Measurements from ENCODE around the gene TMEM158.

Gene TMEM158

DNA sequence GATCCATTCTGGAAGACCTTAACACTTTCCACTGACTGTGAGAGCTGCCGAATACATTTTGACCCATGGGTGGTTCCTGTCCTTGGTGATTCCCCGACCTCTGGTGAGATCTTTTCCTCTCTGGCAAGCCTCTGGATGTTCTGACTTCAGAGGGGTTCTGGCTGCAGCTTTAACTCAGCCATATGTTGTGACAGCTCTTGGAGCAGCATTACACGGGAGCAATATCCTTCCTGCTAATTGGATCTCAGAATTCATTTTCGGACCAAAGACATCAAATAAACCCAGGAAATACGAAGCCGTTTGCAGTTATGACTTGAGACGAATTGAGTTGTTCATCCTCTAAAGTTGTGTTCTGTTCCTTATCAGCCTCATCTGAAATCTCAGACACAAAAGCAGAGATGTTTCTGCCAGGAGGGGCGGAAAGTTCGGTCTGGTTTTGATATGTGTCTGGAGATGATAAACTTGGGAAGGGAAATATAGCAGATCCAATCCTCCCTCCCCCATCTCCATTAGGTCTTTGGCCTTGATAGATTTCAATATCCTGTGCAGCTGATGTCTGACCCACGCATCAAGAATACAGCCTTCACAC, 10.0 kb downstream of the TMEM158 start:
- DNase-seq (ENCODE audit: extremely low spot score) = no peak
- POLR2A ChIA-PET = no interaction called here
- TF ChIP-seq, protein P1, sequence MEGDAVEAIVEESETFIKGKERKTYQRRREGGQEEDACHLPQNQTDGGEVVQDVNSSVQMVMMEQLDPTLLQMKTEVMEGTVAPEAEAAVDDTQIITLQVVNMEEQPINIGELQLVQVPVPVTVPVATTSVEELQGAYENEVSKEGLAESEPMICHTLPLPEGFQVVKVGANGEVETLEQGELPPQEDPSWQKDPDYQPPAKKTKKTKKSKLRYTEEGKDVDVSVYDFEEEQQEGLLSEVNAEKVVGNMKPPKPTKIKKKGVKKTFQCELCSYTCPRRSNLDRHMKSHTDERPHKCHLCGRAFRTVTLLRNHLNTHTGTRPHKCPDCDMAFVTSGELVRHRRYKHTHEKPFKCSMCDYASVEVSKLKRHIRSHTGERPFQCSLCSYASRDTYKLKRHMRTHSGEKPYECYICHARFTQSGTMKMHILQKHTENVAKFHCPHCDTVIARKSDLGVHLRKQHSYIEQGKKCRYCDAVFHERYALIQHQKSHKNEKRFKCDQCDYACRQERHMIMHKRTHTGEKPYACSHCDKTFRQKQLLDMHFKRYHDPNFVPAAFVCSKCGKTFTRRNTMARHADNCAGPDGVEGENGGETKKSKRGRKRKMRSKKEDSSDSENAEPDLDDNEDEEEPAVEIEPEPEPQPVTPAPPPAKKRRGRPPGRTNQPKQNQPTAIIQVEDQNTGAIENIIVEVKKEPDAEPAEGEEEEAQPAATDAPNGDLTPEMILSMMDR (IDR thresholded peaks at IDR 0.05; ENCODE audit: control extremely low read depth, extremely low read depth, low read depth, missing control alignments) = no peak
- CTCF ChIA-PET = interaction anchor here (0.9 to 1.6 kb wide), 2 partner anchors 11 to 175 kb away, joined by 3 to 6 read pairs; no protein-coding TSS in a partner anchor

DNA sequence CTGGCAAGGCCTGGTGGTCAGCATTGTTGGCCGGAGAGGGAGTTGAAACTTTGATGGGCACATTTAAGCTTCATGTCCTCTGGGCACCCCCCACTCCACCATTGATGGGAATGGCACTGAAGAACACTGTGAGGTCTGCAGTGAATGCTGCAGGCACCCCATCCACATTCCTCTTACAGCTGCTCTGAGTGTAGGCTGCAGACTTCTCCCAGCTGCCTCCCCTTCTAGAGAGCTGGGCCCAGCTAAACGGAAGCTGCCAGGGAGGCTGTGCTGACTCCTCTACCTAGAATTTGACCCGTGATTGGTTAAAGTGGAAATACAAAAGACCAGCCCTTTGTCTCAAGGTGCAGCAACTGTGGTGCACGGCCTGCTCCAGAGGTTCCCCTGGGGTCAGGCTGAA, 10.6 kb downstream of the TMEM158 start:
- CTCF ChIA-PET = interaction anchor here (0.9 to 1.6 kb wide), 2 partner anchors 10 to 175 kb away, joined by 3 to 6 read pairs; no protein-coding TSS in a partner anchor

DNA sequence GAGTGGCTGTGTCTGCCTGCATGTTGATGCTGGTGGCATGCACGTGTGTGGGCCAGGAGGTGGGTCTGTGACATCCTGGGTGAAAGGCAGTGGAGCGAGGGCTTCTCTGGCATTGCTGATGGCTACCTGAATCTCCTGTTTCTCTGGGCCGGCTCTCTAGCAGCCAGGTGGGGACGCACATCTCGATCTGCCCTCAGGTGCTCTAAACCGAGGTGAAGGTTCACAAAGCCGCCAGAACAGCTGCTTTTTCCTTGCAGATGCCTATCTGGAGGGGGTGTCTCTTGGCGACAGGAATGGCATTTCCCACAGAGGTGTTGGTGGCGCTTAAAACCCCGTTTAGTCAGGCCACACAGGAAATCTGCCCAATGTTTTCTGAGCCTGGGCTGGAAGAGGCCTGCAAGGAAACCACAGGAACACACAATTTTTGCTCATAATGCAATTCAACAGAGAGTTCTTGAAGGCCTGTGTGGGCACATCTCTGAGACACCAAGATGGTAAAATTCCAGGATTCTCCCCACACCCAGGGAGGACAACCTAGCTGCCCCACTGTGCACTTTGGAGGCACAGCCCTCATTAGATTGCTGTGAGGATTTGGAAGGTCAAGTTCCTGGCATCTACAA, 11.9 kb downstream of the TMEM158 start:
- ChIA-PET POLR2A (no interaction called here), CTCF (interaction anchor here (1.1 kb wide), 1 partner anchor 172 kb away, joined by 3 read pairs; no protein-coding TSS in a partner anchor)
- no peak for DNase-seq (ENCODE audit: extremely low spot score)
- TF ChIP-seq, protein P1 (IDR thresholded peaks at IDR 0.05; ENCODE audit: control extremely low read depth, extremely low read depth, low read depth, missing control alignments) = no peak

More for the DNA sequence above, 10.6 kb downstream of the TMEM158 start:
- POLR2A ChIA-PET = no interaction called here
- TF ChIP-seq, protein P1 (IDR thresholded peaks at IDR 0.05; ENCODE audit: control extremely low read depth, extremely low read depth, low read depth, missing control alignments) = no peak
- DNase-seq (ENCODE audit: extremely low spot score) = no peak

DNA sequence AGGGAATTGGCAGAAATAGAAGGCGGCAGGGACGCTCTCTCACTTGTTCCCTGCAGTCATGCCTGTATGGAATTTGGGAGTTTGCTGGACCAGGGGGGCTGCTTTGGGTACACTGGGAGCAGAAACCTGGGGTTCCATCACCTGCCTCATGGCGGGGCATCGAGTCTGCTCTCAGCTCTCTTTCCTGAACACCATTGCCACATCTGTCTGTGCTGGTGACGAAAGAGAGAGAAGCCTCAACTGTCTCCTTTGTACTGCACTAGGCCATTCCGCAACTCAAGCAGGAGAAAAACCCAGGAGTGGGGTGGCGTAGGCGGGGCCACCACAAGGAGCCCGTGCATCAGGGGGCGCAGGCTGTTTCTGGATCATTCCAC, 14.0 kb downstream of the TMEM158 start:
- no peak for DNase-seq (ENCODE audit: extremely low spot score)
- POLR2A ChIA-PET = no interaction called here
- CTCF ChIA-PET = interaction anchor here (8.0 kb wide), 1 partner anchor 170 kb away, joined by 149 read pairs; no protein-coding TSS in a partner anchor
- TF ChIP-seq, protein P1 (IDR thresholded peaks at IDR 0.05; ENCODE audit: control extremely low read depth, extremely low read depth, low read depth, missing control alignments) = no peak

DNA sequence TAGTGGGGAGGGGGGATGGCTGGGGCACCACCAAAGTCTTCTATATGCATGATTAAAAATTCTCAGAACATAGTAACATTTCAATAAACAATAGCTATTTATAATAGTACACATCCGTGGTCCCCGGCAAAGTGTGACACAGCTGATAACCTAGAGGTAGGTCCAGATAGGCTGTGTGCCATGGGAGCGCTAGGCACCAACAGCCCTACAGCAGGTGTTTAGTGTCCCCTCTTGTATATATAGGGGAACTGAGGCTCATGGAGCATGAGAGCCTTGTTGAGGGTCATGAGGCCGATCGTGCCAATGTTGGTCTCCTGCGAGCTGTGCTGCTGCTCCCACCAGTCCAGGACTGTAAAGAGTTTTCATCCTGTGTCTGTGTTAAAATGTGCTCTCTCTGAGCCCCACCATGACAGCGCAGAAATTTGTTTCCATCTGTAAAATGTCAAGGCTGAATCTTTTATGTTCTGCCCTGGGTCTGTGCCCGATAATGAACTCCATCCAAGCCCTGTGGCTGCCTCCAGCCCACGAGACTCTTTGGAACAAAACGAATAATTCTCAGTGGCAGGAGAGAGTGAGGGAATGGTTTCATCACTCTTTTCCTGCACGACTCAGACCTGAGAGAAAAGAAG, 14.5 kb downstream of the TMEM158 start:
- POLR2A ChIA-PET = no interaction called here
- CTCF ChIA-PET = interaction anchor here (1.2 to 8.0 kb wide), 3 partner anchors 14 to 868 kb away, joined by 3 to 149 read pairs (median 13); no protein-coding TSS in a partner anchor
- no peak for DNase-seq (ENCODE audit: extremely low spot score)
- TF ChIP-seq, protein P1 (IDR thresholded peaks at IDR 0.05; ENCODE audit: control extremely low read depth, extremely low read depth, low read depth, missing control alignments) = no peak

DNA sequence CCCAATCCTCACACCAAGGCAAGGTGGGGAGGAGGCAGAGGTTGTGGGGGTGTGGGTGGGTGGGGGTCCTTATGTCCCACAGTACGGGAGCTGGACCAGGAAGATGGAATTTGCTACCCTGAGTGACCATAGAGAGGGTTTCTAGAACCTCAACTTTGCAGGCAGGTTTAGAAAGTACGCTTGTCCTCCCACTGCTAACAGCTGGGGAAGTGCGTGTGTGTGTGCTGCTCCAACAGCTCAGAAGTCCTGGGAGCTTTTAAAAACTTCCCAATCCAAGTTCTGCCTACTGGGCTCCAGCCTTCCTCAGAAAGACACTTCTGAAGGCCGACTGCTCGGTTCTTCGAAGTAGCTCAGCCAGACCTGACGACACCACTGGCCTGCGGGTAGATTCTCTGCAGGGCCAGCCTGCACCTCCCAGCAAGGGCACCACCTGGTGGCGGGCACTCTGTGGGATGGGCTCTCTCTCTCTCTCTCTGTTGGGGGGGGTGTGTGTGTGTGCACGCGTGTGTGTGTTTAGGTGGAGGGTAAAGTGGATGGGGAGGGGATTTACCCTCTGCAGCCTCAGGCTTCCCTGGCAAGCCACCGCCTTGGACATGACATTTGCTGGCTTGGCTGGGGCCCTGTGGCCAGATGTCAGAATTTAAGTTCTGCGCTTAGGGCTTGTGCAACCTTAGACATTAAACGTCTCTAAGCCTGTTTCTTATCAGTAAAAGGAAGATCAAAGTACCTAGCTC, 15.6 kb downstream of the TMEM158 start:
- TF ChIP-seq, protein P1 (IDR thresholded peaks at IDR 0.05; ENCODE audit: control extremely low read depth, extremely low read depth, low read depth, missing control alignments) = peak; percentile 62
- peak; percentile 74 for DNase-seq (ENCODE audit: extremely low spot score)
- ChIA-PET POLR2A (no interaction called here), CTCF (interaction anchor here (0.6 to 8.0 kb wide), 12 partner anchors 10 to 869 kb away, joined by 3 to 149 read pairs (median 3); no protein-coding TSS in a partner anchor)
